ENCODE data around the gene PPP1CC.
"Not testable (repeated sequence)": the region's sequence is repeated elsewhere in the genome, so short reads cannot be mapped to it uniquely, and the experiment has no call there.

Gene PPP1CC

GRCh38 chr12:110742718-110743570 is at the start of gene PPP1CC:
Gene PPP1CC (minus strand): TSS chr12:110742891. CDS start chr12:110742707, 184 bp downstream.
- DNase-seq = peak; percentile 89

- no peak for DNase-seq
Observed at GRCh38 chr12:110791589-110791988, 48.9 kb upstream of the PPP1CC start.

- no peak for DNase-seq
Observed at GRCh38 chr12:110790301-110790700, 47.6 kb upstream of the PPP1CC start.

GRCh38 chr12:110786012-110786411 is 43.3 kb upstream of the PPP1CC start:
- DNase-seq = no peak

- DNase-seq = no peak
Observed at GRCh38 chr12:110785240-110785639, 42.5 kb upstream of the PPP1CC start.

- no peak for DNase-seq
Observed at GRCh38 chr12:110782922-110783321, 40.2 kb upstream of the PPP1CC start.

- DNase-seq = no peak
Observed at GRCh38 chr12:110782094-110782493, 39.4 kb upstream of the PPP1CC start.

- peak; percentile 19 for DNase-seq
Observed at GRCh38 chr12:110780448-110780847, 37.8 kb upstream of the PPP1CC start.

- DNase-seq = no peak
Observed at GRCh38 chr12:110778833-110779577, 36.3 kb upstream of the PPP1CC start.

- DNase-seq = no peak
Observed at GRCh38 chr12:110776410-110776809, 33.7 kb upstream of the PPP1CC start.

GRCh38 chr12:110775997-110776396 is 33.3 kb upstream of the PPP1CC start:
- DNase-seq = no peak

GRCh38 chr12:110774824-110775223 is 32.1 kb upstream of the PPP1CC start:
- no peak for DNase-seq

GRCh38 chr12:110768960-110769359 is 26.3 kb upstream of the PPP1CC start:
- DNase-seq = no peak

- no peak for DNase-seq
Observed at GRCh38 chr12:110767863-110768262, 25.2 kb upstream of the PPP1CC start.

- DNase-seq = no peak
Observed at GRCh38 chr12:110766311-110767154, 23.8 kb upstream of the PPP1CC start.

- DNase-seq = not testable (repeated sequence)
Observed at GRCh38 chr12:110765572-110765971, 22.9 kb upstream of the PPP1CC start.

GRCh38 chr12:110765111-110765510 is 22.4 kb upstream of the PPP1CC start:
- no peak for DNase-seq

GRCh38 chr12:110763583-110763982 is 20.9 kb upstream of the PPP1CC start:
- DNase-seq = no peak

- DNase-seq = no peak
Observed at GRCh38 chr12:110762891-110763290, 20.2 kb upstream of the PPP1CC start.

GRCh38 chr12:110760204-110760609 is 17.5 kb upstream of the PPP1CC start:
- DNase-seq = no peak

GRCh38 chr12:110758922-110759321 is 16.2 kb upstream of the PPP1CC start:
- no peak for DNase-seq

GRCh38 chr12:110756611-110757010 is 13.9 kb upstream of the PPP1CC start:
- no peak for DNase-seq

All from activated effector memory CD4-positive, alpha-beta T cell treated with Interleukin-2 at 50 U/mL for 16 hours (primary cell).